Breast epithelium (tissue), 3 donors: ENCODE results near the gene OOSP3.
"Not testable (repeated sequence)": the region's sequence is repeated elsewhere in the genome, so short reads cannot be mapped to it uniquely, and the experiment has no call there.

Source experiments
- CTCF ChIP-seq, 3 donors: fragments of 450-650 bp; IDR thresholded peaks; one replicate each; pipeline ENCODE4 v1.5.1; 2016 to 2017; ENCODE audit warnings: antibody characterized with exemption in 3 of 3, mild to moderate bottlenecking in 3 of 3, moderate library complexity in 3 of 3
- POLR2A ChIP-seq: fragments of 450-650 bp; IDR thresholded peaks from one replicate; pipeline ENCODE4 v1.6.1; 2016; ENCODE audit warnings: antibody characterized with exemption, mild to moderate bottlenecking, moderate library complexity

GRCh38 chr11:59887156-59887555 is 8.6 kb downstream of the OOSP3 start:
- TF ChIP-seq CTCF (IDR thresholded peaks at IDR 0.05); POLR2A: not testable (repeated sequence)
